GM12891 (cell line): Measurements from ENCODE around the gene SNORC.

Experiments used
- DNase-seq: peaks from one replicate; pipeline ENCODE4 v3.0.0; 2011; ENCODE audit warnings: low spot score; ENCODE audit not compliant: insufficient read length
- FAIRE-seq: peaks from 2 replicates; lab custom pipeline; 2011; peaks lifted over from hg19 to GRCh38; lab: Jason Lieb, UNC
- PAX5 ChIP-seq: IDR thresholded peaks from 2 replicates; pipeline ENCODE4 v1.6.1; 2011; ENCODE audit warnings: low read length, moderate library complexity, mild to moderate bottlenecking; ENCODE audit not compliant: insufficient read depth, severe bottlenecking
- POLR2A ChIP-seq: IDR thresholded peaks from 2 replicates; pipeline ENCODE4 v1.6.1; 2011; ENCODE audit warnings: low read depth, low read length, control low read depth
- POLR2AphosphoS5 ChIP-seq: IDR thresholded peaks from 2 replicates; pipeline ENCODE4 v1.6.1; 2011; ENCODE audit warnings: low read depth, low read length, control low read depth
- POU2F2 ChIP-seq: IDR thresholded peaks from 2 replicates; pipeline ENCODE4 v1.6.1; 2011; ENCODE audit warnings: low read depth, mild to moderate bottlenecking, control low read depth, low read length, moderate library complexity
- SPI1 ChIP-seq: IDR thresholded peaks from 2 replicates; pipeline ENCODE4 v1.6.1; 2011; ENCODE audit warnings: low read depth, low read length, control low read depth
- TAF1 ChIP-seq: IDR thresholded peaks from 2 replicates; pipeline ENCODE4 v1.6.1; 2011; ENCODE audit warnings: low read depth, low read length, control low read depth

Gene SNORC

DNA sequence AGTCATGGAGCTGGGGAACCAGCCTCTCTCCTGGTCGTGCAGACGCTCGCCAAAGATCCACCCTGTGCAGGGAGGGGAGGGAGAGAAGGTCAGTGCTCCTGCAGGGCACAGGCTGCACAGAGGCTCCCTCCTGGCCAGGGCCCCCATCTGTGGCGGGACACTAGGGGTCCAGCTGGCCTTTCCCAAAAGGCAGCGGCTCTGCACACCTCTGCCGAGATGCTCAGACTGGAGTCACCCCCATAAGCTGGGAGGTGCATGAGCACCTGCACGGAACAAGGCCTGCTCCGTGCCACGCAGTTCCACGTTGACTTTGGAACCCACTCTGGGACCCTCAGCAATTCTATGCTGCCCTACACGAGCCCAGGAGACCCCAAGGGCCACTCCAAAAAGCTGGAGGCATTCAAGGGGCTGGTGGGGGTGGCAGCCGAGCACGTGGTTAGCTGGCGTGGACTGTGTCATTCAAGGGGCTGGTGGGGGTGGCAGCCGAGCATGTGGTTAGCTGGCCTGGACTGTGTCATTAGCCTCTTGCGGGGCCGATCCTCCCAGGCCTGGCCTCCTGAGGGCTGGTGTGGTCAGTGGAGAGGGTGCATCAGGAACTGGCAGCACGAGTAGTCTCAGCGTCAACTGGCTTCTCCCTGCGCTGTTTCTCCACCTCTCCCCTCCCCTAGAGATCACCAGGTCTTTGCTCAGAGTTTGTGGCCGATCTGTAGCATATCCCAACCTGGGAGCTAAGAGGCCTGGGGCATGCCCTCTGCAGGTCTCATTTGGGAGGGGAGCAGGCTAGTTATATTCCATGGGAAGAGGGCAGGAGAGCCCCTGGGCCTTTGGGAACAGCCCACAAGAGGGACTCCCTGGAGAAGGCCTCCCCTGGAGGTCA, 9.8 kb downstream of the SNORC start:
- FAIRE-seq, result no peak
- no peak for TF ChIP-seq SPI1
- TF ChIP-seq POLR2A, result no peak
- no peak for TF ChIP-seq POLR2AphosphoS5
- TF ChIP-seq POU2F2, result no peak
- TF ChIP-seq TAF1, result no peak
- TF ChIP-seq PAX5, result no peak
- DNase-seq, result no peak

DNA sequence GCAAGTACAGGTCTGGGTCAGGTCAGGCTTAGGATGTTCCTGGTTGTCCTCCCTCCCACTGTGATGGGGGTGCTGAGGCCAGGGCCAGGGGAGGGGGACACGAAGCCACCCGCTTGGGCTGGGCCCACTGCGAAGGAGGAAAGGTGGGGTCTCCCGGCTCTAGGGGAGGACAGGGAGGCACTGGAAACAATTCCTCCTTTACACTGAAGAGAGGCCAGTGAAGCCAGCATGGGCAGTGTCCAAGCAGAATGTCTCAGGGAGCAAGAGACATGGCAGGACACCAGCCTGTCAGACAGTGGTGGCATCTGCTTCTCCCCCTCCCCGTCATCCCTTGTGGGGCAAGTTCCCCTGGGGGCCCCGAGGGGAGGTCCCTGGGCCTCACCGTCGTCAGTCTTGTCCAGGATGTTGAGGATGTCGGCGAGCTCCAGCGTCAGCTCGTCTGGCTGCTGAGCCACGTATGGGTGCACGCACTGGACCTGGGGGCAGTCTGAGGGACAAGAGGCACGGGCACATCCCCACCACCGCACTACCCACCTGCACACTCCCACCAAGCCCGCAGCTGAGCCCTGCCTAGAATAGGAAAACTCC, 10.8 kb downstream of the SNORC start:
- no peak for DNase-seq
- no peak for FAIRE-seq
- no peak for TF ChIP-seq TAF1
- TF ChIP-seq POLR2A, result no peak
- TF ChIP-seq POLR2AphosphoS5, result no peak
- no peak for TF ChIP-seq SPI1
- TF ChIP-seq PAX5, result no peak
- TF ChIP-seq POU2F2, result no peak

GRCh38 chr2:232882085-232882484, 12.0 kb downstream of the SNORC start:
- FAIRE-seq (no peak), DNase-seq (no peak)
- TF ChIP-seq POU2F2 (no peak), SPI1 (no peak), PAX5 (no peak), TAF1 (no peak), POLR2A (no peak), POLR2AphosphoS5 (no peak)

GRCh38 chr2:232882505-232883115, 12.5 kb downstream of the SNORC start:
- TF ChIP-seq POLR2A (no peak), SPI1 (no peak)
- DNase-seq, result no peak
- FAIRE-seq, result no peak

DNA sequence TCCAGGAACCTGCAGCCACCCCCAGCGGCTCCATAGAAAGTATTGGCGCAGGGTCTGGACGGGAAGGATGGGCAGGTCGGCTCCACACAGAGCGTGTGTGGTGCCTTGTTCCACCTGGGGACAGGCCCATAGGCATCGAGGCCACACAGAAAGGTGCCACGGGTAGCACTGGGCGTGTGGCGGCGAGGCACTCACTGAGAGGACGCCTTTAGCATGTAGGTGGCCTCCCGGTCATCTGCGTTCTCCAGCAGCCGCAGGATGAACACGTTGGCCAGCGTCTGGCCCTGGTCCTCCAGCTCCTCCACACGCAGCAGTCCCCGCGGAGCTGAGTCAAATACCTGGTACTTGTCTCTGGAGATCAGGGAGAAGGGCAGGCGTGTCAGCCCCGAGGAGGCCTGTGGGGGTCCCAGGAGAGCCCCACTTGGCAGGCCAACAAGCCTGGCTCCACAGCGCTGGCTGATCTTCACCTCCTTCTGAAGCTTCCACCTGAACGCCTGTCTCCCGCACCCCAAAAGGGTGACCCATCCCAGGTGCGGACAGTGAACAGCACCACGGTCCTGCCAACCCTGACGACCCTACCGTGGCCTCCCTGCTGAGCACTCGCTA, 13.2 kb downstream of the SNORC start:
- TF ChIP-seq POLR2AphosphoS5 (no peak), SPI1 (no peak), POU2F2 (no peak), PAX5 (no peak), POLR2A (no peak), TAF1 (no peak)
- no peak for FAIRE-seq
- DNase-seq, result no peak

- TF ChIP-seq POU2F2, result no peak
- TF ChIP-seq PAX5, result no peak
- TF ChIP-seq TAF1, result no peak
- no peak for TF ChIP-seq SPI1
- no peak for TF ChIP-seq POLR2AphosphoS5
- TF ChIP-seq POLR2A, result no peak
- no peak for DNase-seq
- FAIRE-seq, result no peak
These were observed 13.9 kb downstream of the SNORC start for GRCh38 chr2:232884001-232884421.

DNA sequence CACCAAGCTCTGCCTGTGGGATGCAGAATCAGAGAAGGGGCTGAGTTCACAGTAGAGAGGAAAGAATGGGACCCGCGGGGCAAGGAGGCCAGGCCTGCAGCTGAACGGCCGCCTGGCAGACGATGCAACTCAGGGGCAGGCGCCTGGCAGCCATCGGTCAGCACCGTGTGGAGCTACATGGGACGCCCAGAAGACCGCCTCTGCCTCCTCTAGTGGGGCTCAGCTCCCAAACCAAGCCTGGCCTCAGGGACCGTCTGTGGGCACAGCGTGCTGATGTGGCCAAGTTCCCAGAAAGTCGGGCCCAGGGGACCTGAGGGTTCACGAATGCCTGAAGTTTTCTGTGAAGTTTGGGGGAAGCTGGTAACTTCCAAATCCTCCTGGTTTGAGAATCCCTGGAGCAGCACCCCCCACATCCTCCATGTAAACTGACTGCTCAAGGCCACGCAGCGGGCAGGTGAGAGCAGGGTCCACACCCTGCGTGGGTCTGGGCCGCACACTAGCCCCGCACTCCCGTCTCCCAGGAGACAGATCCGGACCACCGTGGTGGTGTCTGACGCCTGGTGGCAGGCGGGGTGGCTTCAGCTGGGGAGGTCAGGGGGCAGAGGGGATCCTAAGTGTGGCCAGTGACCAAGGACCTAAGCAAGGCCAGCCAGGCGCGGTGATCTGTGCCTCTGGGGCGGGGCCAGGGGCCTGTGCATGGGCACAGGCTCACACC, 14.6 kb downstream of the SNORC start:
- FAIRE-seq (no peak), DNase-seq (no peak)
- TF ChIP-seq TAF1 (no peak), POU2F2 (no peak), POLR2AphosphoS5 (no peak)

- DNase-seq (no peak), FAIRE-seq (no peak)
- no peak for TF ChIP-seq POLR2AphosphoS5
- no peak for TF ChIP-seq TAF1
- TF ChIP-seq SPI1, result no peak
- TF ChIP-seq POLR2A, result no peak
- TF ChIP-seq PAX5, result no peak
- TF ChIP-seq POU2F2, result no peak
These were observed 15.3 kb downstream of the SNORC start for GRCh38 chr2:232885264-232885961.
